H1 (cell line): ENCODE results near the gene MCC. TPM values are rescaled to one million over a fixed set of nuclear protein-coding genes. Genes with fewer than 3 reads are reported as not detected.

Experiments used
- CTCF ChIA-PET: fragments of 300-600 bp; sonication (Branson Sonifier 250); formaldehyde crosslinking; loops from one replicate; lab custom pipeline; 2021; ENCODE audit not compliant: partially characterized antibody; lab: Charles Lee
- POLR2A ChIA-PET: fragments of 300-600 bp; sonication (Branson Sonifier 250); formaldehyde crosslinking; loops from one replicate; lab custom pipeline; 2021; ENCODE audit warnings: inconsistent platforms; ENCODE audit not compliant: partially characterized antibody; lab: Charles Lee
- DNase-seq, 2 experiments: peaks; one replicate each; pipeline versions ENCODE4 v3.0.0 to v3.0.0-alpha.2; 2010 to 2022; ENCODE audit warnings: low spot score in 2 of 2, low read depth in 1 of 2, mixed read lengths in 1 of 2
- FAIRE-seq: peaks from 2 replicates; lab custom pipeline; 2011; peaks lifted over from hg19 to GRCh38; lab: Jason Lieb, UNC
- H2AFZ ChIP-seq: 2 replicates; pipeline ENCODE4 v1.8.1; 2012; ENCODE audit warnings: low read length, inconsistent platforms
- H2AK5ac ChIP-seq: 2 replicates; pipeline ENCODE4 v1.6.1; 2013; ENCODE audit warnings: low read depth, low read length
- H2BK120ac ChIP-seq: replicated peaks from 2 replicates; pipeline ENCODE3; 2013; ENCODE audit warnings: low read depth, low read length, inconsistent platforms
- H2BK12ac ChIP-seq: 2 replicates; pipeline ENCODE4 v1.6.1; 2013; ENCODE audit warnings: low read depth, low read length
- H2BK15ac ChIP-seq: 2 replicates; pipeline ENCODE4 v1.6.1; 2013; ENCODE audit warnings: low read length
- H2BK20ac ChIP-seq: 2 replicates; pipeline ENCODE4 v1.6.1; 2013; ENCODE audit warnings: low read length
- H2BK5ac ChIP-seq: 2 replicates; pipeline ENCODE4 v1.6.1; 2013; ENCODE audit warnings: low read depth, low read length
- H3K14ac ChIP-seq: 2 replicates; pipeline ENCODE4 v1.6.1; 2013; ENCODE audit warnings: inconsistent platforms; ENCODE audit not compliant: insufficient read length
- H3K18ac ChIP-seq: 2 replicates; pipeline ENCODE4 v1.6.1; 2013; ENCODE audit warnings: low read length; ENCODE audit errors: extremely low read depth
- H3K23ac ChIP-seq: 2 replicates; pipeline ENCODE4 v1.6.1; 2013; ENCODE audit warnings: inconsistent platforms; ENCODE audit not compliant: insufficient read length
- H3K23me2 ChIP-seq: 2 replicates; pipeline ENCODE4 v1.6.1; 2013; ENCODE audit warnings: low read depth, low read length
- H3K27ac ChIP-seq: 2 replicates; pipeline ENCODE4 v1.6.1; 2011; ENCODE audit warnings: low read depth, low read length, inconsistent platforms
- H3K27me3 ChIP-seq, 4 experiments: replicated peaks in 1 of 4; 1 replicate in 1 of 4; 2 replicates in 3 of 4; pipeline versions ENCODE4 v1.6.1 to v1.8.1; 2011 to 2013; ENCODE audit warnings: low read length in 3 of 4, mild to moderate bottlenecking in 3 of 4, inconsistent platforms in 2 of 4, mixed read lengths in 2 of 4, moderate library complexity in 1 of 4; ENCODE audit not compliant: control insufficient read depth in 3 of 4, insufficient read depth in 3 of 4; ENCODE audit errors: extremely low read depth in 1 of 4
- H3K36me3 ChIP-seq, 4 experiments: 2 replicates each; pipeline versions ENCODE4 v1.6.1 to v1.8.1; 2011 to 2013; ENCODE audit warnings: mild to moderate bottlenecking in 4 of 4, low read length in 3 of 4, moderate library complexity in 2 of 4, control low read depth in 1 of 4, inconsistent platforms in 1 of 4; ENCODE audit not compliant: insufficient read depth in 4 of 4, control insufficient read depth in 2 of 4
- H3K4ac ChIP-seq: replicated peaks from 2 replicates; pipeline ENCODE3; 2013; ENCODE audit warnings: low read length, low read depth, mixed read lengths, inconsistent platforms; ENCODE audit not compliant: insufficient read length
- H3K4me1 ChIP-seq, 4 experiments: replicated peaks in 1 of 4; 1 replicate in 1 of 4; 2 replicates in 3 of 4; pipeline versions ENCODE4 v1.6.1 to v1.8.1; 2011 to 2013; ENCODE audit warnings: low read length in 3 of 4, inconsistent platforms in 2 of 4, mixed read lengths in 1 of 4; ENCODE audit not compliant: insufficient read depth in 4 of 4, control insufficient read depth in 3 of 4
- H3K4me2 ChIP-seq, 2 experiments: 2 replicates each; pipeline versions ENCODE4 v1.6.1 to v1.8.1; 2011 to 2013; ENCODE audit warnings: low read depth in 2 of 2, low read length in 2 of 2, control low read depth in 1 of 2, inconsistent platforms in 1 of 2, mild to moderate bottlenecking in 1 of 2; ENCODE audit not compliant: insufficient read depth in 1 of 2
- H3K4me3 ChIP-seq, 4 experiments: fragments of 200-600, 300-600 bp in 1 of 4; sonication (generic), shearing (Covaris generic), sonication (Bioruptor Twin) in 1 of 4; 2 replicates each; pipeline versions ENCODE4 v1.5.1 to v1.8.1; 2011 to 2016; ENCODE audit warnings: low read length in 4 of 4, low read depth in 3 of 4, control low read depth in 2 of 4, inconsistent platforms in 2 of 4, mild to moderate bottlenecking in 2 of 4, mixed read lengths in 1 of 4, moderate library complexity in 1 of 4; ENCODE audit not compliant: insufficient read depth in 2 of 4; ENCODE audit errors: extremely low read depth in 1 of 4
- H3K56ac ChIP-seq: replicated peaks from 2 replicates; pipeline ENCODE3; 2013; ENCODE audit warnings: low read depth, mild to moderate bottlenecking, mixed read lengths, low read length, inconsistent platforms; ENCODE audit not compliant: insufficient read length
- H3K79me1 ChIP-seq: 2 replicates; pipeline ENCODE4 v1.6.1; 2013; ENCODE audit warnings: low read depth, low read length, control low read depth
- H3K79me2 ChIP-seq, 2 experiments: 2 replicates each; pipeline versions ENCODE4 v1.6.1 to v1.8.1; 2012 to 2013; ENCODE audit warnings: low read length in 2 of 2, mild to moderate bottlenecking in 2 of 2, inconsistent platforms in 1 of 2; ENCODE audit not compliant: insufficient read depth in 2 of 2, control insufficient read depth in 1 of 2
- H3K9ac ChIP-seq, 4 experiments: replicated peaks in 1 of 4; 1 replicate in 1 of 4; 2 replicates in 3 of 4; pipeline versions ENCODE4 v1.6.1 to v1.8.1; 2011 to 2013; ENCODE audit warnings: low read depth in 3 of 4, low read length in 3 of 4, control low read depth in 2 of 4, mild to moderate bottlenecking in 2 of 4, moderate library complexity in 2 of 4, inconsistent platforms in 1 of 4; ENCODE audit errors: extremely low read depth in 1 of 4
- H3K9me3 ChIP-seq, 2 experiments: 2 replicates each; pipeline versions ENCODE4 v1.6.1 to v1.8.1; 2012 to 2013; ENCODE audit warnings: mild to moderate bottlenecking in 2 of 2, moderate library complexity in 2 of 2, control low read depth in 1 of 2, inconsistent platforms in 1 of 2, low read depth in 1 of 2, low read length in 1 of 2, mixed read lengths in 1 of 2; ENCODE audit not compliant: insufficient read depth in 2 of 2
- H4K20me1 ChIP-seq, 2 experiments: replicated peaks in 1 of 2; 2 replicates each; pipeline versions ENCODE3 to v1.8.1; 2011 to 2013; ENCODE audit warnings: inconsistent platforms in 2 of 2, low read length in 2 of 2, mild to moderate bottlenecking in 1 of 2; ENCODE audit not compliant: insufficient read depth in 2 of 2, control insufficient read depth in 1 of 2
- H4K5ac ChIP-seq: 2 replicates; pipeline ENCODE4 v1.6.1; 2013; ENCODE audit warnings: low read length, low read depth, mixed read lengths, inconsistent platforms; ENCODE audit not compliant: insufficient read length
- H4K8ac ChIP-seq: 2 replicates; pipeline ENCODE4 v1.8.0; 2013; ENCODE audit warnings: mild to moderate bottlenecking, moderate library complexity, low read length, inconsistent platforms; ENCODE audit not compliant: insufficient read depth; ENCODE audit errors: extremely low read depth
- H4K91ac ChIP-seq: replicated peaks from 2 replicates; pipeline ENCODE3; 2013; ENCODE audit warnings: low read length, mixed read lengths, inconsistent platforms; ENCODE audit not compliant: insufficient read length
- ASH2L ChIP-seq: fragments of 200-600, 300-600 bp; sonication (generic); IDR thresholded peaks from one replicate; pipeline ENCODE4 v1.7.1; 2017; ENCODE audit warnings: low read length
- CBX5 ChIP-seq: fragments of 300-800, 300-1000 bp; sonication (generic); IDR thresholded peaks from 2 replicates; pipeline ENCODE4 v1.7.1; 2016; ENCODE audit warnings: antibody characterized with exemption, low read length, low read depth
- CEBPB ChIP-seq: IDR thresholded peaks from 2 replicates; pipeline ENCODE4 v1.6.1; 2012; ENCODE audit warnings: low read depth, low read length
- HDAC2 ChIP-seq, 2 experiments: fragments of 300-600 bp in 1 of 2; sonication (generic) in 1 of 2; IDR thresholded peaks; 2 replicates each; pipeline ENCODE4 v1.6.1; 2011 to 2012; ENCODE audit warnings: low read depth in 2 of 2, low read length in 2 of 2, mild to moderate bottlenecking in 2 of 2, moderate library complexity in 2 of 2, borderline replicate concordance in 1 of 2, inconsistent platforms in 1 of 2
- RAD21 ChIP-seq, 2 experiments: IDR thresholded peaks in 1 of 2; conservative IDR thresholded peaks in 1 of 2; 2 replicates each; pipeline ENCODE4 v1.6.1; 2011; ENCODE audit warnings: low read depth in 2 of 2, low read length in 2 of 2, improper control_type of control experiment in 1 of 2, inconsistent platforms in 1 of 2, mild to moderate bottlenecking in 1 of 2, moderate library complexity in 1 of 2
- SIN3A ChIP-seq, 2 experiments: IDR thresholded peaks in 1 of 2; conservative IDR thresholded peaks in 1 of 2; 2 replicates each; pipeline ENCODE4 v1.6.1; 2011 to 2012; ENCODE audit warnings: low read length in 2 of 2, improper control_type of control experiment in 1 of 2, low read depth in 1 of 2, mild to moderate bottlenecking in 1 of 2
- WGBS, 2 experiments: shearing (Covaris generic) in 1 of 2; methylation state at CpG; one replicate each; pipeline versions ENCODE4 v1.1.6 to v1.1.7; 2013 to 2015; ENCODE audit warnings: low lambda C conversion rate in 2 of 2, mixed read lengths in 2 of 2, inconsistent platforms in 1 of 2, low coverage in 1 of 2, missing lambda C conversion rate in 1 of 2; ENCODE audit not compliant: insufficient replicate concordance in 2 of 2, insufficient coverage in 1 of 2, insufficient read length in 1 of 2; ENCODE audit errors: extremely low coverage in 1 of 2, missing lambda C conversion rate in 1 of 2; 5-methylcytosine and 5-hydroxymethylcytosine counted together
- polyA plus RNA-seq, 7 experiments: library from polyadenylated mRNA; depleted of rRNA in 3 of 7; stranded (reverse) in 5 of 7; unstranded in 2 of 7; fragments of >200 nt in 5 of 7; fragments of 200-250 nt in 2 of 7; gene quantifications; 1 replicate in 5 of 7; 2 replicates in 1 of 7; 4 replicates in 1 of 7; pipeline versions ENCODE4 v1.2.1 to v1.2.3, GENCODE V29; 2011 to 2013; ENCODE audit warnings: missing spikeins in 2 of 7, mixed read lengths in 2 of 7
- total RNA-seq: library from RNA; stranded (reverse); fragmentation: NEBNext Ultra II Directional; extraction: Animal tissue kit (Norgen Biotek cat#: 25700); gene quantifications from 2 replicates; pipeline ENCODE4 v1.2.1, GENCODE V29; 2021

The MCC gene
- total and polyA plus RNA-seq, 2 of the 8 experiments (the other 6 are each of a cell fraction or from before 2014, with no cell fraction given), result 2.6 to 18.3 TPM

GRCh38 chr5:113269023-113269997, 218.9 kb downstream of the MCC start:
- Histone ChIP-seq H4K5ac (no peak overlapping the region), H4K8ac (no peak overlapping the region), H3K27ac (no peak overlapping the region), H3K4ac (no peak overlapping the region), H2BK120ac (no peak overlapping the region), H3K56ac (no peak overlapping the region), H2BK20ac (no peak overlapping the region), H3K79me1 (no peaks in the 10 kb centered on the region; the same call in 1 of the 2 replicates), H3K23me2 (no peaks in the 10 kb centered on the region), H3K4me3 (no peak overlapping the region), H3K36me3 (no peaks in the 10 kb centered on the region), H4K91ac (no peak overlapping the region), H3K27me3 (no peaks in the 10 kb centered on the region), H3K23ac (no peak overlapping the region), H3K4me2 (peak overlapping the region; percentile 9 to 35; a peak in 2 of 4 replicates), H3K79me2 (peaks cover 0 to 65% of the 10 kb centered on the region in 2 experiments; a peak in 3 of 4 replicates), H3K18ac (no peak overlapping the region; the same call in 1 of the 2 replicates), H2BK5ac (no peak overlapping the region), H2AK5ac (no peak overlapping the region), H4K20me1 (no peaks in the 10 kb centered on the region), H3K14ac (no peak overlapping the region), H3K9ac (no peak overlapping the region), H2AFZ (no peak overlapping the region), H2BK15ac (no peak overlapping the region), H3K4me1 (peaks cover 2 to 41% (median 28%) of the 10 kb centered on the region in 4 experiments; a peak in 5 of 7 replicates), H2BK12ac (no peak overlapping the region), H3K9me3 (no peaks in the 10 kb centered on the region)
- CTCF ChIA-PET, result no interaction called here
- FAIRE-seq, result peak; percentile 69
- POLR2A ChIA-PET, result interaction anchor here (0.8 kb wide), 1 partner anchor 25 kb away, joined by 3 read pairs; no protein-coding TSS in a partner anchor
- no peak for TF ChIP-seq ASH2L
- no peak for TF ChIP-seq SIN3A (conservative IDR thresholded peaks at IDR 0.05 in 1 of 2, IDR thresholded peaks at IDR 0.05 in 1 of 2; ENCODE audit: low read depth in 1 of 2, low read length in 2 of 2)
- TF ChIP-seq RAD21 (IDR thresholded peaks at IDR 0.05 in 1 of 2, conservative IDR thresholded peaks at IDR 0.05 in 1 of 2; ENCODE audit: low read depth in 2 of 2, low read length in 2 of 2), result 0 out of 4 replicates have a peak, but pooled peaks of 1 of the 2 experiments have one; percentile 7
- no peak for TF ChIP-seq CBX5
- no peak for TF ChIP-seq CEBPB
- TF ChIP-seq HDAC2 (IDR thresholded peaks at IDR 0.05; ENCODE audit: borderline replicate concordance in 1 of 2, low read depth in 2 of 2, low read length in 2 of 2), result no peak
- 63% methylated on average over 4 of the region's 4 CpGs; no CpG with 5 or more reads in 1 of the 2 experiments for WGBS, 2 experiments
- no peak for DNase-seq
